Esophagus squamous epithelium (tissue), 4 donors: Measurements from ENCODE around the gene NUDT3.

Experiments
- CTCF ChIP-seq, 6 experiments: fragments of 450-650 bp in 4 of 6; fragments of 200-600 bp in 2 of 6; sonication (generic) in 2 of 6; IDR thresholded peaks; one replicate each; pipeline ENCODE4 v1.5.1; 2016 to 2019; ENCODE audit warnings: antibody characterized with exemption in 6 of 6, mild to moderate bottlenecking in 4 of 6, moderate library complexity in 4 of 6
- POLR2A ChIP-seq, 4 donors: fragments of 450-650 bp; IDR thresholded peaks; one replicate each; pipeline ENCODE4 v1.6.1; 2017; ENCODE audit warnings: antibody characterized with exemption in 4 of 4, mild to moderate bottlenecking in 4 of 4, moderate library complexity in 3 of 4

GRCh38 chr6:34240329-34241248 lies 151.9 kb downstream of the NUDT3 start:
- no peak for TF ChIP-seq POLR2A (IDR thresholded peaks at IDR 0.05)
- no peak for TF ChIP-seq CTCF (IDR thresholded peaks at IDR 0.05)
